ENCODE results near the gene ASPG.

- TF ChIP-seq POLR2A (IDR thresholded peaks at IDR 0.05), result no peak
- TF ChIP-seq CTCF (IDR thresholded peaks at IDR 0.05), result no peak
Observed at GRCh38 chr14:104115691-104116287, 30.3 kb downstream of the ASPG start.

All from testis (tissue), 2 donors.